Activated naive CD4-positive, alpha-beta T cell (primary cell): ENCODE measurements around the gene KLRD1.
"Not testable (repeated sequence)": the region's sequence is repeated elsewhere in the genome, so short reads cannot be mapped to it uniquely, and the experiment has no call there.

Source experiments
- DNase-seq, 4 experiments: peaks; one replicate each; lab custom pipeline; 2025; lab: John Stamatoyannopoulos, UW

Gene KLRD1, protein sequence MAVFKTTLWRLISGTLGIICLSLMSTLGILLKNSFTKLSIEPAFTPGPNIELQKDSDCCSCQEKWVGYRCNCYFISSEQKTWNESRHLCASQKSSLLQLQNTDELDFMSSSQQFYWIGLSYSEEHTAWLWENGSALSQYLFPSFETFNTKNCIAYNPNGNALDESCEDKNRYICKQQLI

DNA sequence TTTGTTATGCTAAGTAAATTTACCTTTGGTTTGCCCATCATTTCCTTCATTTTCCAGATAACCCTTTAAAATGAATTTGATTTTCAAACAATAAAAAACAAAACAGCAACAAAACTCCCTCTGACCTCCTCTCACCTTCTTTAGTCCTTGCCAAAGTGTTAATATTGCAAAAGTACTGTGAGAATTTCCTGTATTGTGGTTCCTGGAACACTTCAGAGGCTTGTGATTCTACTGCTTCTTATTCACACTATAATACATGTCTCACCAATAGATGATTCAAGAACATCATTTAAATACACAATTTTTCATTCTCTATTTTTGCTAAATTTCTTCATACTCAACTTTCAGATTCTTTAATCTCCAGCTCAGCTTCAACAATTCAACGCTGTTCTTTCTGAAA is at the start of gene KLRD1:
TSS of gene KLRD1 (plus strand) at position 241 of the 400 bp plus-strand sequence. CDS start 208 bp downstream, outside the sequence.
- DNase-seq = no peak

DNA sequence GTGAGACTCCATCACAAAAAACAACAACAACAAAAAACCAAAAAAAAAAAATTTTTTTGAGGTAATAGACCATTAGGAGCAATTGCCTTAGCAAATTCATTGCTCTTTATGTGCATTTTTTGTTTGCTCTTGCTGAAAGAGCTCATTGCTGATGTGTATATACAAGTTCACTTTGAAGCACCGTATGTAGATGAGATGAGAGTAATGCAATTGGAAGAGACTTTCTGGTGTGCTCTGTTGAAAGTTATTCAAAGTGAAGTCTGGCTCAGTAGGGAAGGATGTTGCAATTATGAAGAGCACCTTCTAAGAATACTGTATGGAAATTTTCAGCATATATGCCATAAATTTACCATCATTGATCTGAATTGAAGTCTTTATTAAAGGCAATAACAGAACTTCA is 46.7 kb upstream of the KLRD1 start:
- no peak for DNase-seq

DNA sequence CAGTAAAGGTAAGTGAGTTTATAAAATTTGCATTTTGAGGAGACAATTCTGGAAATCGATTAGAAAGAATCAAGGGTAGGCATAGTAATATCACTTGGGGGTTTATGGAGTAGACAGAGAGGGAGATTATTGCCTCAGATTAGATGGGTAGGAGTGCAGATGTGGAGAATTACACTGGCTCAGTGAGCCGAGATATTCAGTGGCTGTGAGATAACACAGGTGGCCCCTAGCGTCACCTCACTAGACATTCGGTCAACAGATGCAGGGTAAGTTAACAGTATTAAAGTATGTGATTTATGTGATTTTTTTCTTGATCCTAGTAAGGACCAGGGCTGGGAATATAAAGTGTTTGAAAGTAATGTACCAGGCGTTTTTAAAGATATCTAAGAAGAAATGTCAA is 39.6 kb upstream of the KLRD1 start:
- no peak for DNase-seq

DNA sequence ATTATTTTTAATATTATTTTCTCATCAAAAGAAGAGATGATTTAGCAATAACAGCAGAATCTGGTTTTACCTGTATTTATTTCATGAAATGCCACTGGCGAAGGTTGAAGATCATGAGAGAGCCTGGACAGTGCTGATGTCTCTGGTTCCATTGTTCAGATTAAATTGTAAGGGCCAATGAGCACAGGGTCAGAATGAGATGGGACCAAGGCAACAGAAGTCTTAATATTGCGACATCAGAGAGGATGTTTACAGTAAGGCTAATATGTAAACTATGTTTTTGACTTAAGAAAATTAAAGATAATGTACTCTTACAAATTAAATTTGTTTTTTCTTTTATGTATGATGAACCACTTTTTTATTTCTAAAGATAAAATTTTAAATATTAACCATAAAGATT is 35.2 kb upstream of the KLRD1 start:
- DNase-seq = no peak

DNA sequence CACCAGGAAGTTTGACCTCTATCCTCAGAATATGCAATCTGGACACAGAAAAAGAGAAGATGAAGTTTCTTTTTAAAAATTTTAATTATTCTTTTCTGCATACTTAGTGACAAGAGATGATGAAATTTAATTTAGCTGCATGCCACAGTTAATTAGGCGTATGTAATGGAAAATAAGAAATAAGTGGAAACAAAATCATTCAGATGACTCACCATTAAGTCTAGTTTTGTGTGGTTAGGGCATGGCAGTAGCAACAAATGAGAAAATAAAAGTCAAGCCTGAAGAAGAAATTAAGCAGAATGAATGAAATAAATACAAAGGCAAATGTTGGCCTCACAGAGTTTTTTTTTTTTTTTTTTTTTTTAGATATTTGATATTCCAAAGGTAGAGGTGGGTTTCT is 30.9 kb upstream of the KLRD1 start:
- no peak for DNase-seq

DNA sequence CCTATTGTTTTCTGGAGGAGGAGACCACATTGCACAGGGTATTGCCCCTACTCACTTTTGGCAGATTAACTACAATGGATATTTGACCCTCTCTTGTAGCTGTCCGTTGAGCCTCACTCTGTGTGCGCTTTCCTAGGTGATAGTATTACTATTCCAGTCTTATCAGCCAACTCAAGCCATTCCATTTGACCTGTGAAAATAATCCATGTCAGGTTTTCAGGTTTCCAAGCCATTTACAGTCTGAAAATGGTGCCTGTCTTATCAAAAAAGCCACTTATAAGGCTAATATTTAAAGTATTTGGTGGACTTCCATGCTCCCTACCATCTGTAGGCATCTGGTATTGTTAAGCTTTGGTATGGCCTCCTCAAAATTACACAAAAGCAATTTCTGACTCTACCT is 29.6 kb upstream of the KLRD1 start:
- DNase-seq = no peak

DNA sequence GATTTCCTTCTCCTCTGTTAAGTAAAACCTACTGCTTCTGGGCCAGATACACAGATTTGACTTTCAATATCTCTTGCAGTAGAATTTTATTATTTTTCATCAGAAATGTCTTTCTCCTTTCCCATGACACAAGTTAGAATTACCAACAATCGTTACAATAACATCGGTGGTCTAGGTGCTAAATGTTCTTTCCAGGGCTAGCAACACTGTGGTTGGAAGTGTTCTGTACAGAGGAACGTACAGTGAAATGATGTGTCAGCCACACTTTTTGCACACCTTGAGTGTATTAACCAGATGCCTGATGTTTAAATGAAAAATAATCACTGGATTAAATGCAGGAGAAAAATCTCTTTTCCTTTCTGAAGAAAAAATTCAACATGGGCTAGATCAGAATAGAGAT is 27.7 kb upstream of the KLRD1 start:
- no peak for DNase-seq

DNA sequence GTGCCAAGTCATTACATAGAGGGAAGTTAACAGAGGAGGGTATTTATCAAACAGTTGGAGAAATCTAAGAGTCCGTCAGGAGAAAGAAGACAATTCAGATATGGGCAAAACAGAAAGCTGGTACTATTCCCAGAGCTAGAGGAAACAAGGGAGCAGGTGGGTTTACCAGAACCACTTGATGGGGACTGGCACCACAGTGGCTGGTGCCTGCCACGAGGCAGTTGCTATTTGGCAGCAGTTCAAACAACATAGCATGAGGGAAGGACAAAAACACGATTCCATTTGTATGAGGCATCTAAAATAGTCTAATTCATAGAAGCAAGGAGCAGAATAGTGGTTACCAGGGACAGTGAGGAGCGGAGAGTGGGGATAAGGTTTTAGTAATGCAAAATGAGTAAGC is 24.6 kb upstream of the KLRD1 start:
- no peak for DNase-seq

DNA sequence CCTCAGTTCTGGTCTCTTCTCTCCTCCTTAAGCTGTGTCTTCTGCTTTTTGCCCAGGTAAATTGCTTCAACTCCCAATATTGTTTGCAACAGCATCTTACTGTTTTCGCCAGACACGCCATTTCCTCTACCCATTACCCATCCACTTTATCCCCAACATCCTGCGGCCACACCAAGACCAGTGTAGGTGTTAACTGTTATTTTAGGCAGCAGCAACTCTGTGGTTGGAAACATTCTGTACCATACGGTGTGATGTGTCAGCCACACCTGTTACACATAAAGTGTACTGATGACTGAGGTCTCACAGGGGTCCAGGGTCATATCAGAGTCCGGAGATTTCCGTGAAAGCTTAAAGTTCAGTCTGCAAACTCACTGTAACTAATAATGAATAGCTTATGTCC is 21.8 kb upstream of the KLRD1 start:
- DNase-seq = no peak

DNA sequence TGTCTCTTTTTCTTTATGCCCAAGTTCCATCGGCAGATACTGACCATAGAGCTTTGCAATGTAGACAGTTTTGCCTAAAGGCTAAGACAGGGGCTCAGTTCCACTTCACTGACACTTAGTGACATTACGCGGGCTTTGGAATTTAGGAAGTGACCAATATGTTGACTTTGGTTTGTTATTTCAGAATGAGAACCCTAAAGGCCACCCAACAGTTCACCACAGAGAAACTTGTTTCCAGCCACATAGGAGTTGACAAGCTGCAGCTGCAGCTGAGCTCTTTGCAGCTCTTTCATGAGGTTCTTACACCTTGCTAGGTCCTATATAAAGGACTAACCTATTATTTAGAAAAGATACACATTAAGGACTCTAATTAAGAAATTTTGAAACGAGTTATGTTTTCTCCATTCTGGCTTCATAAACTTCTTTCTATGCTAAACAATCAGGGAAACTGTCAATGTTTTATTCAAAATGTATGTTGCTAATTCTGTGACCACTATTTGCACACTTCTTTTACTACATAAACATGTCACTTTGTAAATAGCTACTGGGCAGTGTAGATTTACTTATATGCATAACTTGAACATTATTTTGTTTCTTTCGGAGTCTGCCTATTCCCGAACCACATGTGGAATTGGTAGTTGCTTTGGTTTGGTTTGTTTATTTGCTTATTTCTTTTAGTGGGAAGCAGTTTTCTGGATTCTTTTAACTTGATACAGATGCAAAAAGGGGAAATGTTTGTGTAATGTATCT is 18.5 kb upstream of the KLRD1 start:
- DNase-seq = no peak

DNA sequence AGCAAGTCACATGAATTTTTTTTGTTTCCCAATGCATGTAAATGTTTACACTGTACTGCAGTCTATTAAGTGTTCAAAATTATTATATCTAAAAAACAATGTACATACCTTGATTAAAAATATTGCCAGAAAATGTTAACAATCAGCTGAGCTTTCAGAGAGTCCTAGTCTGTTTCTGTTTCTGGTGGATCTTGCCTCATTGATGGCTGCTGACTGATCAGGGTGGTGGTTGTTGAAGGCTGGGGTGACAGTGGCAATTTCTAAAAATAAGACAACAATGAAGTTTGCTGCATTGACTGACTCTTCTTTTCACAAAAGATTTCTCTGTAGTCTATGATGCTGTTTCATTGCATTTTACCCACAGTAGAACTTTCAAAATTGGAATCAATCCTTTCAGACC is 16.6 kb upstream of the KLRD1 start:
- DNase-seq = no peak

DNA sequence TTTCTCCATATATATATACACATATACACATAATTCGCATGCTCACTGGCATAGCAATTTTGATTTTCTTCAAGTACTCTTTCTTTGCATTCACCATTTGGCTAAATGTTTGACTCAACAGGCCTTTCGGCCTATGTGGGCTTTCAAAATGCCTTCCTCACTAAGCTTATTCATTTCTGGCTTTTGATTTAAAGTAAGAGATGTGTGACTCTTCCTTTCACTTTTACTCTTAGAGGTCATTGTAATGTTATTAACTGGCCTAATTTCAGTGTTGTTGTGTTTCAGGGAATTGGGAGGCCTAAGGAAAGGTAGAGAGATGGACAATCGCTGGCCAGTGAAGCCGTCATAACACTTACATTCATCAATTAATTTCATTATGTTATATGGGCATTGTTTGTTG is 14.5 kb upstream of the KLRD1 start:
- no peak for DNase-seq

DNA sequence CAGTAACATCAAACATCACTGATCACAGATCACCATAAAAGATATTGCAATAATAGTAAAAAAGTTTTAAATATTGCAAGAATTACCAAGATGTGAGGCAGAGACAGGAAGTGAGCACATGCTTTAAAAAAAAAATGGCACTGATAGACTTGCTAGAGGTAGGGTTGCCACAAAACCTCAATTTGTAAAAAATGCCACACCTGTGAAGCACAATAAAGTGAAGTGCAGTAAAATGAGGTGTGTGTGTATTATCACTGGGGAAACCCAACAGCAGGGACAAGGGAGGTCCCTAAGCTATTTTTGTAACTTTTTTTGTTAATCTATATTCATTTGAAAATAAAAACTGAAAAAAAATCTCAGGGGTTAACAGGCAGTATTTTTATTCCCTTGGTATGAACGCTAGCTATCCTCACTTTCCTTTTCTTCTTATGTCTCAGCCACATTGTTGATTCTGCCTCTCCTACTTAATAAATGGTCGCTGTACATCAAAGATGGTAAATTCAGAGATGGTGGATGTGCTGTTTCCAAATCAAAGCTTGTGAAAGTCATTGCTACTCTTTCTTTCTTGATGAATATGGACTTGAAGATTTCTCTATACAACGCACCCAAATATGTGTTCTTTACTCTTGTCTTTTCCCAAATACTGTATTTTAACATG is 14.0 kb upstream of the KLRD1 start:
- no peak for DNase-seq

DNA sequence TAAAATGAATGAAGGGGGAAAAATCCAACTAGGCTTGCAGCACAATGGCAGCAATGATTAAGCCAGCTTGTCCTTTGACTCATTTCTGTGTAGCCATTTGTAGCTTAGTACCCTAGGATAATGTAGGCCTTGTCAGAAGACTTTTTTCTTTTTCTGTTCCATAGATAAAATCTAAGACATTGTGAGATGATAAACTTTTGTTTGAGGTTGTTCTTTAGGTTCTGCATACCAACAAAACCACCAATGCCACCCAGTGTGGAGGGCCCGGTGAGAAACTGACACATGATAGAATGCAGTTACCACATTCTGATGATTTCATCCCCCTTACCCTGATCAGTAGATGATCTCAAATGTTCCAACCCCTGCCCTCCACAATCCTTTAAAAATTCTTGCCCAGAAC is 6.6 kb upstream of the KLRD1 start:
- no peak for DNase-seq

DNA sequence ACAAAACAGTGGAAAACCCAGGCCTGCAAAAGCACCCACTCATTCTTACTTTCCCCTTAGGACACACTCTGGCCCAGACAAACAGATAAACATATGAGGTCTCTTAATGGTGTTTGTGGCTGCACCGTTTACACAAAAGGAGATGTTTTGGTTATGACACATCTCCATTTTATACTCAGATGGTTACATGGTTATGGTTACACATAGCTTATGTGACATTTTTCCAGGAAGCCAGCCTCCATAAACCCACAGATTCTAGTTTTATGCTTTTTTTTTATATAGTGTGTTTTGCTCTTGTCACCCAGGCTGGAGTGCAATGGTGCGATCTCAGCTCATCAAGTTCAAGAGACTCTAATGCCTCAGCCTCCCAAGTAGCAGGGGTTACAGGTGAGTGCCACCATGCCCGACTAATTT is 3.5 kb upstream of the KLRD1 start:
- no peak for DNase-seq

DNA sequence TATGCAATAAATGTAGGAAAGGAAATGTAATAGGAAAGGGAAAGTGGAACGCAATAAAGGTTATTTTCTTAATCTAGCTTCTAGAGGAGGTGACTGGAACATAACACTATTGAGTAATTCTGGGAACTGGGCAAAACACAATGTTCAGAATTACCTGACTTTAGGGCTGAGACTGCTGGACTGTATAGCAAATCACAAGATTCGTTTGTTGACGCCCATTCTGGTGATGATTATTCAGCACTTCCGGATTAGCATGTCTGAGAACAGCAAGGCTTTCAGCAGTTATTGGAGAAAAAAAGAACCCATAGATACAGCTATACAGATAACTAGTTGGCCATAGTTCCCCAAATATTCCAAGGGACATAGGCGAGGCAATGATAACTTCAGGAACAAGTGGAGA is 2.3 kb upstream of the KLRD1 start:
- no peak for DNase-seq

DNA sequence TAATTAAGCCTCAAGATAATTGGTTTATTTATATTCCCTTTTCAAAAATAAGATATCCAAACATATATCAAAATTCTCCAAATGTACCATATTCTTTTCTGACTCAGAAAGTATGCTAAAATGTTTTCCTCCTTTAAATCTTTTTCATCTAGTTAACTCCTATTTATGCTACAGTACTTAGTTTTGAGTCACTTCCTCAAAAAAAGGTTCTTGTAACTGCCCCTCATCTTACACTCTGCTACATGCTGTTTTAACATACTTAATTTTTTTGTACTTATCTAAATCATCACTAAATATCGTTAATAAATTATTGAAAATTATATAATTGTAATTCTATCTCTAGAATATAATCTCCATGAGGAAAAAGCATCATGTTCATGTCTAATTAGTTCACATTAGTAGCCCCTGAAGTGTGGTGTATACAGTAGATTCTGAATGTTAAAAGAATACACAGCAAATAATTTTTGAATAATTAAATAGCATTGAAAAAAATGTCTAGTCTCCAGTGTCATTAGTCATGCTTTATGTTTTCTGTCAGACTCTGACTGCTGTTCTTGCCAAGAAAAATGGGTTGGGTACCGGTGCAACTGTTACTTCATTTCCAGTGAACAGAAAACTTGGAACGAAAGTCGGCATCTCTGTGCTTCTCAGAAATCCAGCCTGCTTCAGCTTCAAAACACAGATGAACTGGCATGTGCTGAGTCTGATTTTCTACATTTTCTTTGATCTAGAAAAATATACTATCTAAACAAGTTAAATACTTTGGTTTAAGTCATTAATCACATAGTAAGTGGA is 3.5 kb downstream of the KLRD1 start:
- DNase-seq = no peak

DNA sequence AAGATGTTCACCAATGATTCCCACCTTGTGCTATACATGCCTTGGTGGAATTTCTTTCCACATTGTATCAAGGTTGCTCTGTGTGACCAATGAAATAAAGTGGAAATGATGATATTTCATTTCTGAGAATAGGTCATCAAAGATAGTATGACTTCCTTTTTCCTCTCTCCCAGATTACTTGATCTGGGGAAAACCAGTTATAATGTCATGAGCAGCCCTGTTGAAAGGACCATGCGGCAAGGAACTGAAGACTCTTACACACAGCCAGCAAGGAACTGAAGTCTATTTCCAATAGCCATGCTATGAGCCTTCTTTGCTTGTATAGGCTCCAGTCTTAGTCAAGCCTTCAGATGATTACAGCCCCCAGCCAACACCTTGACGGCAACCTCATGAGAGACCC is 11.7 kb downstream of the KLRD1 start:
- no peak for DNase-seq

DNA sequence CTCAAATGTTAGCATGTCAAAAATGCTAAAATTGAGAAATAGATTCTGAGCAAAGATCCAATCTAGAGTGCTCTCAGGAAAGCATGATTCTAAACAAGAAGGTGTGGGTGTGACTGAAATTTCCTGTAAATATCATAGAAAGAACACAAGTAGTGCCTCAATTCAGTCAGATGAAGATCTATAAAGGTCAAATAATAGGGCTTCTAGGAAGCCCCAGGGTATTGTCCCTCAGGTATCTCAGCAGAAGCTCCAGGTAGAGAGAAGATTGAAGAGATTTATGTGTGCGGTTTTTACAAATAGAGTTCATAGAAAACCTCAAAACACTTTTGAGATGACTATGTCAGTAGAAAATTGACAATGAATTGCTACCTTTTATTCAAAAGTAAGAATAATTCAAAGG is 13.0 kb downstream of the KLRD1 start:
- no peak for DNase-seq

DNA sequence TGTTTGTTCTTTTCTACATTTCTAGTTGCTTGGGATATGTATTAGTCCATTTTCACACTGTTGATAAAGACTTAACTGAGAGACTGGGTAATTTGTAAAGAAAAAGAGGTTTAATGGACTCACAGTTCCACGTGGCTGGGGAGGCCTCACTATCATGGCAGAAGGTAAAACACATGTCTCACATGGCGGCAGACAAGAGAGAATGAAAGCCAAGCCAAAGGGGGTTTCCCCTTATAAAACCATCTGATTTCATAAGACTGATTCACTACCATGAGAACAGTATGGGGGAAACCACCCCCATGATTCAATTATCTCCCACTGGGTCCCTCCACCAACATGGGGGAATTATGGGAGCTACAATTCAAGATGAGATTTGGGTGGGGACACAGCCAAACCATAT is 21.0 kb downstream of the KLRD1 start:
- DNase-seq = not testable (repeated sequence)

DNA sequence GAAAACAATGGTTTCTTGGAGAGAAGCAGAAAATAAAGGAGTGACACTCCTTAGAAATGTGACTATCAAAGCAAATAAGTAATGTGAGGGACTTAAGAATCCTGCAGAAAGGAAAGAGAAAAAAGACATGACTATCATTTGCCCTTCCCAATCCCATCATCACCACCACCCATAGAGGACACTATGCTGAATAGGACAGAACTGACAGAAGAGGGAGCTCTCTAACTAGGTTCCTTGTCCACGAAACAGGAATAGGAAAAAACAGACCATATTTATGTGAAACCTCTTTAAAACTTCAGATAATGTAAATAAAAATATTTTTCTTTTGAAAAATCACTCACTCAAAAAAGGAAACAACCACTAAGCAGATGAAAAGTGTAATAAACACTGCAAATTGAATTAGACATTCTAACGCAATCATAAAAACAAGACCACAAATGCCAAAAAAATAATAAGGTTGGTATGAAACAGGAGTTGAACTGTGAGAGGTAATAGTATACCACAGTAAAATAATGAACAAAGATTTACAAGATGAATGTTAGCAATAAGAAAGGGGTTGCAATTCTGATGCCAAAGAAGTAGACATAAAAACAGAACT is 24.1 kb downstream of the KLRD1 start:
- DNase-seq = no peak

DNA sequence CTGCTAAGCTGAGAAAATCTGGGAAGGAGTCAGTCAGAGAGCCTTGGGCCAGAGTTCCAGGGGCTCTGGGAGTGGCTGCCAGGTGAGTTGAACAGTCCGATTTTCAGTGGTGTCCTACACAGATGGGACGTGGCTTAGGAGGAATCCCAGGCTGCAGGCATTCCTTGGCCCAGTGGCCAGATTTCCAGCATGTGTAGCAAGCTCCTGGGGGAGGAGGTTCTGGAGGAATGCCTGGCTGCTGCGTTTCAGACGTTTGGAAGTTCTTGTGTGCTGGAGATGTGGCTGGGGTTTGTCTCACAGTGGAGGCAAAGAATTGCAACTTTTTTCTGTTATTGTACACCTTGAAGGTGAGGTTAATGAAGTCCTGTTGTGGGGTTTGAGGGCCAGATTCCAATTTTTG is 28.5 kb downstream of the KLRD1 start:
- not testable (repeated sequence) for DNase-seq
